Upper lobe of left lung (tissue), 4 donors: Measurements from ENCODE around the gene TBC1D14.

Experiments
- EP300 ChIP-seq, 4 donors: sonication (generic); formaldehyde crosslinking; IDR thresholded peaks; one replicate each; pipeline ENCODE4 v1.5.1; 2017; ENCODE audit warnings: antibody characterized with exemption in 4 of 4, control low read depth in 2 of 4
- POLR2A ChIP-seq, 4 donors: fragments of 450-650 bp; IDR thresholded peaks; one replicate each; pipeline ENCODE4 v1.5.1; 2016 to 2017; ENCODE audit warnings: antibody characterized with exemption in 4 of 4, mild to moderate bottlenecking in 2 of 4
- POLR2AphosphoS5 ChIP-seq, 2 donors: sonication (generic); formaldehyde crosslinking; IDR thresholded peaks; one replicate each; pipeline ENCODE4 v1.5.1; 2017; ENCODE audit warnings: antibody characterized with exemption in 2 of 2
- TF ChIP-seq, protein P1 (sequence below), 6 experiments: fragments of 450-650 bp in 4 of 6; fragments of 200-600 bp in 2 of 6; sonication (generic) in 2 of 6; IDR thresholded peaks; one replicate each; pipeline ENCODE4 v1.5.1; 2016 to 2019; ENCODE audit warnings: antibody characterized with exemption in 6 of 6

DNA sequence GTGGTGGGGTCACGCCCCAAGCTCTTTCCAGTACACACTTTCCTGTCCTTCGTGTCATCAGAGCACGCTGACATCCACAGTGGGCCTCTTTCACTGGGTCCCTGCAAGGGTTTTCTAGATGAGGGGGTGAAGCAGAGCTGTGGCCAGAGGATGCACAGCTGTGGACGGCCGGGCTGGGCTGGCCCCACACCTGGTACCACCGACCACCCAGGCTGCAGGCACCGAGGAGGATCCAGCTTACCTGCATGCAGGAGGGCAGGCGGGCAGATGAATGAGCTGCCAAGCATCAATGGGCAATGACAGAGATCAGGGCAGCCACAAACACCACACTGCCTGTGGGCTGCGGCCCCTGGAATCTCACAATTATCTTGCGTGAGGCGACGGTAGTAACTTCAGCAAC is 167.7 kb downstream of the TBC1D14 start:
- TF ChIP-seq, protein P1, sequence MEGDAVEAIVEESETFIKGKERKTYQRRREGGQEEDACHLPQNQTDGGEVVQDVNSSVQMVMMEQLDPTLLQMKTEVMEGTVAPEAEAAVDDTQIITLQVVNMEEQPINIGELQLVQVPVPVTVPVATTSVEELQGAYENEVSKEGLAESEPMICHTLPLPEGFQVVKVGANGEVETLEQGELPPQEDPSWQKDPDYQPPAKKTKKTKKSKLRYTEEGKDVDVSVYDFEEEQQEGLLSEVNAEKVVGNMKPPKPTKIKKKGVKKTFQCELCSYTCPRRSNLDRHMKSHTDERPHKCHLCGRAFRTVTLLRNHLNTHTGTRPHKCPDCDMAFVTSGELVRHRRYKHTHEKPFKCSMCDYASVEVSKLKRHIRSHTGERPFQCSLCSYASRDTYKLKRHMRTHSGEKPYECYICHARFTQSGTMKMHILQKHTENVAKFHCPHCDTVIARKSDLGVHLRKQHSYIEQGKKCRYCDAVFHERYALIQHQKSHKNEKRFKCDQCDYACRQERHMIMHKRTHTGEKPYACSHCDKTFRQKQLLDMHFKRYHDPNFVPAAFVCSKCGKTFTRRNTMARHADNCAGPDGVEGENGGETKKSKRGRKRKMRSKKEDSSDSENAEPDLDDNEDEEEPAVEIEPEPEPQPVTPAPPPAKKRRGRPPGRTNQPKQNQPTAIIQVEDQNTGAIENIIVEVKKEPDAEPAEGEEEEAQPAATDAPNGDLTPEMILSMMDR (IDR thresholded peaks at IDR 0.05), result no peak
- no peak for TF ChIP-seq POLR2A (IDR thresholded peaks at IDR 0.05)
- no peak for TF ChIP-seq POLR2AphosphoS5 (IDR thresholded peaks at IDR 0.05)
- no peak for TF ChIP-seq EP300 (IDR thresholded peaks at IDR 0.05)
